HG03378 (cell line): ENCODE measurements around the gene MACF1.

Experiments used
- ATAC-seq: cut with Tn5 transposase; IDR thresholded peaks from one replicate; pipeline ENCODE4 v1.9.1; 2021; ENCODE audit warnings: mild to moderate bottlenecking, moderate library complexity; ENCODE audit not compliant: unreplicated experiment

Gene MACF1

DNA sequence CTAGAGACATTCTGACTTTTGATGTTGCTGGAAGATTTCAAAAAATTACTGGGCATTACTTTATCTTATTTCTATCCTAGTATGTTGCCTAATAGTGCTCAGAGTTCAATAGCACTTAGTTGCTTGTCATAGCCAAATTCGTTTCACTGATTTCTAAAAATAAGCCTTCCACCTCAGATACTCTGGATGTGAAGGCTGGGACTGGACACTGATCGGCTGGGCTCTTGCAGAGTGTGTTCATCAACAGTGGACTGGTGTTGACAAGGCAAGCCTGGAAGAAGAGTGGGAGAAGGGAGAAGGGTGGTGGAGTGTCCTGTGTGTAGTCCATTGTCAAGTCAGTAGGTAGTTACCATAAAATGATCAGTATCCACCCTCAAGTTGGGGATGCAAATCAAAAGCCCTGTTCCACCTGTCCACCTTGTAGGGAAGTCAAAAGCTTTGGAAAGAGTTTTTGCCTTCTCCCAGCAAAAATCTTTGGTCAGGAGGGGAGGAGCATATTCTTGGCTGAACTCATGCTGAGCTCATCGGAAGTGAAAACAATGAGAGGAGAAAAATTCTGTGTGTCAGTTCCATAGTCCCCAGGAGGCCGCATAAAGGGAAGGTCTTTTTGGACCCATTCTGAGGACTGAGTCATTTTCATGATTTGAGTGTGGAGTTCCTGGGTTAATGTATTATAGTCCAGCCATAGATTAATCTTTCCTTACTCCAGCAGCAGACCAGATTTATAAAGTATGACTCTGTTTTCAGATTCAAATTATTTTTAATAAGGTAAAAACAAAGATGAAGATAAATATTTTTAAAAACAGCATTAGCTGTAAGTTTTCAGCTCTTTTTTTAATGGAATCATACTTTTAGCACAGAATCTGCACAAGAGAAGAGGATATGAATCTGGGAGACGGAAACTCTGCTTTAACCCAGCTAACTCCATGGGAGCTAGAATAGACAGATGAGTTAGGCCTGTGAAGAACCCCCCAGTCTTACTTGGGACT is 187.5 kb downstream of the MACF1 start:
- no peak for ATAC-seq

DNA sequence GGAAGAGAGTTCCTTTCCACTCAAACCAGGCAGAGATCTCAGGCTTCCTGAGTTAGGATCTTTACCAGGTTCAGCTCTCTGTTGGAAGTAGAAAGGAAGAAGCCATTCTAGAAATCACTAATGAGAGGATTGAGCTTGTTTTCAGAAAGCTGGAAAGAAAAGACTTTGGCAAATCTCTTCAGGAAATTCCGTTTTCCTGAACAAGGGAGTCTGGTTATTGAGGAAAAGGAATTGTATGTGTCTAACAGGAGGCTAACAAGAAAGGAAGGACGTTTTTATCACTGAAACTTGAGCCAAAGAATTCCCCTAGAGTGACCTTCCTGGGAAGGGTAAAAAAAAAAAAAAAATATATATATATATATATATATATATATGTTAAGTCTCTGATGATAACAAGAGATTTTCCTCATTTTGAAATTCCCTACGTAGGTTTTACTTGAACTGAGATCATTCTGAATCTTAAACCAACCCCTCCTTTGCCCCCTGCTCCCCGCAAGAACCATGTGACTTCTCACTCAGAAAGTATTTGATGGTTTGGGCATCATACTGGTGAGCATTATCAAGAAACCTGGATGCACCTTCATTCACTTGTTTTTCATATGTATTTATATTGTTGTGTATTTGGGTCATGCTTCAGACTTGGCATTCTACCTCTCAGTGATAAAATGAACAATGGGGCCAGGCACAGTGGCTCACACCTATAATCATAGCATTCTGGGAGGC is 188.5 kb downstream of the MACF1 start:
- no peak for ATAC-seq

DNA sequence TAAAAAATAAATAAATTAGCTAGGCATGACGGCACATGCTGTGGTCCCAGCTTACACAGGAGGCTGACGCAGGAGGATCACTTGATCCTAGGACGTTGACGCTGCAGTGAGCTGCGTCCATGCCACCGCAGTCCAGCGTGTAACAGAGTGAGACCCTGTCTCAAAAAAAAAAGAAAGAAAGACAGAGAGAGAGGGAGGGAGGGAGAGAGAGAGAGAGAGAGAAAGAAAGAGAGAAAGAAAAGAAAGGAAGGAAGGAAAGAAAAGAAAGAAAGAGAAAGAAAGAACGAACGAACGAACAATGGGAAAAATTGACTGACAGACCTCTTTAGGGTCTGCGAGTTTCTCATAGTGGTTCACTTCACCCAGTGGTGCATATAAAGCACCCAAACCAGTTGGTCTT is 189.2 kb downstream of the MACF1 start:
- no peak for ATAC-seq

DNA sequence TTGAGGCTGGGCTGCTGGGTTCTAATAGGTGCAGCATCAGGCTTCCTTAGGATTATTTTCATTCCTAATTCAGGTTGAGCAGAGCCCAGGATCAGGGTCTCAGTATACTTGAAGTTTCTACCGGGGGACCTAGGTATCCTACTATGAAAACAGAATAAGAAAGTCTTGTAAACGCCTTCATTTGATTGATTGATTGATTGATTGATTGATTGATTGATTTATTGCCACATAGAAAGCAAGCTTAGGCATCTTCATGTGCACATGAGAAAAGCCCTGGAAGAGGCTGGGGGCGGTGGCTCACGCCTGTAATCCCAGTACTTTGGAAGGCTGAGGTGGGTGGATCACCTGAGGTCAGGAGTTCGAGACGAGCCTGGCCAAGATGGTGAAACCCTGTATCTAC is 189.6 kb downstream of the MACF1 start:
- ATAC-seq = no peak

DNA sequence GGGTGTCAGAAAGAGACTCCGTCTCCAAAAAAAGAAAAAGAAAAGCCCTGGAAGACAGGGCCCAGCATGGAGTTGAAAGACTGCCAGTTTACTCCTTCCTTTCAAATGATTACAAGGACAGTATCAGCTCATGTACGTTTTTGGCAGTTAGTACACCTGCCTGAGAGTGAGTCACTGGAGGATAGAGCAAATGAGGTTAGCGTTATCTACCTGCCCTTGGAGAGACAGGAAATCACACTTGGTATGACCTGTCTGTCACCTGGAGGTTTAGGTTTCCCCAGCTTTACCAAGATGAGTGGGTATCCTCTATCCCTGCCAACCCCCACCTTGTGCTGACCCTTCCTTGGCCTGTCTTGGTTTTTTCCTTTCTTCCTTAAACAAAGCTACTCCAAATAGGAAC is 190.1 kb downstream of the MACF1 start:
- ATAC-seq = no peak

DNA sequence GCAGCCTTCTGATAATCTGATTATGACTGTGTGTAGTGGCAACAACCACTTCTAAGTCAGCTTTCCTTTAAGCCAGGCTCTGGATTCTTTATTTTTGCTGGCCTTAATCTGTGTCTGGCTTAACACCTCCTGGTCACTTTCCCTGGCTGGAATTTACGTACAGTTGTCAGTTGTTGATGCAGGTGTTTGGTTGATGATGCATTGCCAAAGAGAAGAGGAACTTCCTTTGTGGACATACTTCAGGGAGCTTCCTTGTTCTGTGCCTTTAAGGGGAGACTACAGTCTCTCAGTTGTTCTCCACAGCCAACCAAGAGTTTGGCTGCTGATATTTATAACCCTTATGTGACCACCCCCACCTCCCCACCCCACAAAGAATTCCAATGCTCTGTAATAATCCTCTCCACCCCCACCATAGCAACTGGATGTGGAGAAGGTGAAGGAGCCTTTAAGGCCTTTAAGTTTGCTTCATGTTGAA is 190.9 kb downstream of the MACF1 start:
- no peak for ATAC-seq

DNA sequence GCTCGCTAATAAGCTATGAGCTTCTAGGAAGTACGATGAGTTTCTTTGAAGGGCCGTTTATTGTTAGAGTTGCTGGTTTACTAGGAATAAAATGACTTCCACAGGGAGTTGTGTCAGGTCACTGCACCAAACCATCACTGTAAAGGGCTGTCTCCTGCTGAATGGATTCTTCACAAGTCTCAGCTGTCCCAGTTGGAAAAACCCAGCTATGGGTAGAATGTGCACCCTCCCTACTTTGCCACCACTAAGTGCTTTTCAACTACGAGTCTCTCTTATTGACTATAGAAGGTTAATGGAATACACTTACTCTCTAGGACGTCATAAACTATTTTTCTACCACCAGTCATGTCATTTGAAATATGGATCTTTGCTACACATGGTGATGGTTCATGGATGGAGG is 192.2 kb downstream of the MACF1 start:
- ATAC-seq = no peak

DNA sequence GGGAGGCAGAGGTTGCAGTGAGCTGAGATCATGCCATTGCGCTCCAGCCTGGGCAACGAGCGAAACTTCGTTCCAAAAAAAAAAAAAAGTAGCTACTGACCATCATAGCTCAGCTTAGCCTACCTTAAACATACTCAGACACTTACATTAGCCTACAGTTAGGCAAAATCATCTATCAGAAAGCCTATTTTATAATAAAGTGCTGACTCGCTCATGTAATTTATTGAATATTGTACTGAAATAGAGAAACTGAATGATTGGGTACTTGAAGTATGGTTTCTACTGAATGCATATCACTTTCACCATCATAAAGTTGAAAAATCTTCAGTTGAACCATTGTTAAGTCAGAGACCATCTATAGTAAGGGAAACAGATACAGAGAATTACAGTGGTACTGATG is 193.0 kb downstream of the MACF1 start:
- no peak for ATAC-seq

DNA sequence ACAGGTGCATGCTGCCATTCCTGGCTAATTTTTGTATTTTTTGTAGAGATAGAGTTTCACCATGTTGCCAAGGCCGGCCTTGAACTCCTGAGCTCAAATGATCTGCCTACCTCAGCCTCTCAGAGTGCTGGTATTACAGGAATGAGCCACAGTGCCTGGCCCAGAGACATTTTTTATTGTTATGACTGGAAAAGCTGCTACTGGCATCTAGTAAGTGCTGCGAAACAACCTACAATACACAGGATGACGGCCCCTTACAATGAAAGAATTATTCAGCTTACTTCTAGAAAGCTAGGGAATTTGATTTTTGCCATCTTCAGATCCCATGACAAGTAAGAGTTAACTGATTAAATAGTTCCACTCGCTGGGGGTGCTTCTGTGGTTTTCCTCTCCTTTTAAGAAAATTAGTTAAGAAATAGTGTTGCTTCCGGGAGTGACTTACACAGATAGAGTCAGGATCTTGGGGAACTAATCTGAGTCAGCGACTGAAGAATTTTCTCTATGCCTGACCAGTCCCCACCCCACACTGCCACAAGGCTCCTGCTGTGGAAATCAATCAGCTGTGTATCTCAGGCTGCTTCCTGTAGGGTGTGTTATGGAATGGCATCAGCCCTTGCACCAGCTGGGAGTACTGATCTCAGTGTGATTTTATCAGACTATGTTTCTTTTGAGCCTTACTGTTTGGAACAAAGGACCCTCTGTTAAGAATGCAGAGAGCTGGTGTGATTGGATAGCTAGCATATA is 194.0 kb downstream of the MACF1 start:
- ATAC-seq = no peak

DNA sequence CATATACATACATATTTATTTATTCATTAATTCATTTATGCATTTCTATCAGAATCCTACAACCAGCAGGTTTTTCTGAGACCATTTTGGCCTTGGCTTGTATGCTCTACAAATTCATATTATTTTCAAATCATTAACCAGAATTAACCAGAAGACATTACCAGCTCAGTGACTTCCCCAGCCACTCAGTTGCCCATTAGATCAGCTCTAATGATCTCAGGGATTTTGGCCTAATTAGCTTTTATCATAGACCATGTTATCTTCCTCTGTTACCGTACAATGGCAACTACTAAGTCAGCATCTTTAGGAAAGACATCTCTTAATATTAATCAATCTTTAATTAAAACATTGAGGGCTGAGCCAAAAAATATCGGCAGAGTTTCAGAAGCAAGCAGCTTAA is 196.6 kb downstream of the MACF1 start:
- ATAC-seq = no peak

DNA sequence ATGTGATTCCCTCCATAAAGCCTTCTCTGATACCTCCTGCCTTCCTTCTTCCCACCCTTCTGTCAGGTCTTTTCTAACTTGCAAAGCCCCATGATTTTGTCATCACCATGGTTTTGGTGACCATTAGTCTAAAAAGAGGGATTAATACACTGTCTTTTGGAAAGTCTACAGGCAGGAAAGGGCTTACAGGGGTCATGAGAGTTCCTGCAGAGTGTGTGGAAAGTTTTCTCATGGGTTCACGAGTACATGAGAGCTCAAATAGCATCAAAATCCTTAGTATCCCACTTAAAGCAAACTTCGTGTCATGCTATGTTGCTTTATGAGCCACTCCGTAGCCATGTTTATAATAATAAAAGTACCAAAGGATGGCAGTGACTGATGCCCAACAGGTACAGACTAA is 200.4 kb downstream of the MACF1 start:
- ATAC-seq = no peak

DNA sequence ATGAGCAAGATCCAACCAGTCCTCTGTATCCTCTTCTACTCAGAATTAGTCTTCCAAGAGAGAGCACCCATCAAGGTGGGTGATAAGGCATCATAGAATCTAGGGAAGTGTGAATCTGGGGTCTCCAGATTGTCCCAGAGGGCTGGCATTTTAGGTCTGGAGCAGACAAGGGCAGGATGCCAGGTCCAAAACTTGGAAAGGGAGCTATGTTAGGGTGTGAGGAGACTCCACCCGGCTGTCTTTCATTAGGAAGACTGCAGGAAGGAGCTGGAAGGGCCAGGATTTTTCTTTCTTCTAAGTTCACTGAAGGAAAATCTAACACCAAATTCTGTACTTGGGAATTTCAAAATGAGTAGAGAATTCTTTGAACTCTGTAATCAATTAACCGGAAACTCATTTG is 200.9 kb downstream of the MACF1 start:
- ATAC-seq = no peak

DNA sequence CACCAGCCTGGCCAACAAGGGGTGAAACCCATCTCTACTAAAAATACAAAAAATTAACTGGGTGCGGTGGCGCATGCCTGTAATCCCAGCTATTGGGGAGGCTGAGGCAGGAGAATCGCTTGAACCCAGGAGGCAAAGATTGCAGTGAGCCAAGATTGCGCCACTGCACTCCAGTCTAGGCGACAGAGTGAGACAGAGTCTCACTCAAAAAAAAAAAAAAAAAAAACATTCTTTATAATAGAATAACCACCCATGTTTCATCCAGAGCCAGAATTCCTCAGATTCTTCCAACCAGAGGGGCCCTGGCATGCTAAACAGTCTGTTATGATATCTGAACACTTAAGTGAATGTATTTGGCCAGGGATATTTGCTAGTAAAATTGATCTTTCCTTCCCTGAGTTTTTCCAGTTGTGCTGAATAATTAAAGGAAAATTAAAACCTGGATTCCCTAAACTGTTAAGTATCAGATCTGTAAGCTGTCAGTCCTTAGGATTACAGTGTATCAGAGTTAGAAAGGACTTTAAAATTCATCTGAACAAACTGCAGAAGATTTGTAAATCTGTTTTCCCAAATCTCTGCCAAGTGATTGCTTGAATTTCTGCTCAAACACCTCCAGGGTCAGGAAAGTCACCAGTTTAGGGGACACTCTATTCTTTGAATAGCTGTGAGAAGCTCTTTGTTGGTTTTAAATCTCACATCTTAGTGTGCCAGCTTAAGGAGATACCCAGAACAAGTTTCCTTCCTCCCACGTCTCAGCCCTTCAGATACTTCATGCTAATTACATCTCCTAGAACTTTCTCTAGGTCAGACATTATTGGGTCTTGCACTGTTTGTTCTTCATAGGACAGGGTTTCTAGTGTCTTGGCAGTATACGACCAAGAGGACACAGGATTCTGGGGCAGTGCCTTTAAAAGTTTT is 202.3 kb downstream of the MACF1 start:
- ATAC-seq = no peak

DNA sequence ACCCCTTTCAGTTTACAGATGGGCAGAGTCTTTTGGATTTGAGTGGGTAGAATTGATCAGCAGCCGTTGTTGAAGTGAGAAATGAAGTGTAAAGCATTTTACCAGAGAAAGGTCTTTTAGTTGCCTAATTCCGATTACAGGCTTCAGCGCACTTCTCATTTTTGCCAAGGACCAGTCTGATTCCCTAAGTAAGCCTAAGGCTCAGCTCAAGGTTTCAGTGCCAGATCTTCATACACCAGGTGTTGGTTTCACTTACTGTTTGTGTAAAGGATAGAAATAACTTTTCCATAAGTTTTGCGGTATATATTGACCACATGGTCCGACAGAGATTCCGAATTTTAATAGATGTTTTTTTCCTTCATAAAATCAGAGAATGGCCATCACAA is 203.0 kb downstream of the MACF1 start:
- no peak for ATAC-seq

DNA sequence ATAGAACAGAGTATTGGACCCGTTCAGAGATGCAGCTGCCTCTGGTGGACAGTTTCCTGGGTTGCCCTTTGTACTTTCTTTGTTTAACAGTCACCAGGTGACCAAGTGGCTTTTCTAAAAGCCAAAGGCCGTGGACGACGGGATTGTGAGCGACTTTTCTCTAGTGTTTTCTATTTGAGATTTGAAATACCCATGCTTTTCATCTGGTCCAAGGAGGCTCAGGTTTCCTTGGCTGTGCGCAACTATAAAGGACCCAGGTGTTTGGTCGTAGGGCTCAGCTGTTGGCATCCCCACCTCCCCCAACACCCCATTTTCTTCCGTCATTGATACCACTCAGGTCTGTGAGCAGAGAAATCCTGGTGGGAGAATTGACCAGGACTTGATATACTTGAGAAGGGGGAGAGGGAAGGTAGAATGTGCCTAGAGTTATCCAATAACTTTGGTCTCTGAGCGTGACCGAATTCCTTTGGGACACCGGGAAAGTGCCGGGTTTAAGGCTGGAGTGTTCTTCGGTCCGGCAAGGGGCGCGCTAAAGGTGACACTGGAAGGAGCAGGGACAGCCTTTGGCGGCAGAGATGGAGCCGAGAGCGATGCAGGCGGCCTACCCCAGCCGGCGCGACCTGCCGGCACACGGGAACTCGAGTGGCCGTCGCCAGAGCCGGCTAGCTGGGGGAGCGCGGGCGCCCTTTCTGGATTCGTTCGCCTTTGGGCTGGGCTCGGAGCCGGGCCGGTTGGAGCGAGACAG is 203.6 kb downstream of the MACF1 start:
- no peak for ATAC-seq

DNA sequence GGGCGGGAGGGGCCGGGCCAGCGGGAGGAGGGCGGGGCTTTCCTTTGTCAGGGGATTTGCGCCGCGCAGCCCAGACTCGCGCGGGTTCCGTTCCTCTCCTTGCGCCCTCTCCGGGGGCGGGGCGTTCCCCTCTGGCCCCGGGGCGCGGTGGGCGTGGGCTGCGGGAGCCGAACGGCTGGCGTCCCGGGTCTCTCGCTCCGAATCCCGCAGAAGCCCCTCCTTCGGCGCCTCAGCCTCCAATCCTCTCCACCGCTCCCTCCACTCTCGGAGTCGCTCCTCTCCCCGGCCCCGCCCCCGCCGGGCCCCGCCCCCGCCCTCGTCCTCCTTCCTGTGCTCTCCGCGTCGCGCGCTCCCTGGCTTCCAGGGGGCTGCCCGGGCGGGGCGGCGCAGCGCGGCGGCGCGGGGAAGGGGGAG is 204.2 kb downstream of the MACF1 start:
- ATAC-seq = peak; percentile 50

DNA sequence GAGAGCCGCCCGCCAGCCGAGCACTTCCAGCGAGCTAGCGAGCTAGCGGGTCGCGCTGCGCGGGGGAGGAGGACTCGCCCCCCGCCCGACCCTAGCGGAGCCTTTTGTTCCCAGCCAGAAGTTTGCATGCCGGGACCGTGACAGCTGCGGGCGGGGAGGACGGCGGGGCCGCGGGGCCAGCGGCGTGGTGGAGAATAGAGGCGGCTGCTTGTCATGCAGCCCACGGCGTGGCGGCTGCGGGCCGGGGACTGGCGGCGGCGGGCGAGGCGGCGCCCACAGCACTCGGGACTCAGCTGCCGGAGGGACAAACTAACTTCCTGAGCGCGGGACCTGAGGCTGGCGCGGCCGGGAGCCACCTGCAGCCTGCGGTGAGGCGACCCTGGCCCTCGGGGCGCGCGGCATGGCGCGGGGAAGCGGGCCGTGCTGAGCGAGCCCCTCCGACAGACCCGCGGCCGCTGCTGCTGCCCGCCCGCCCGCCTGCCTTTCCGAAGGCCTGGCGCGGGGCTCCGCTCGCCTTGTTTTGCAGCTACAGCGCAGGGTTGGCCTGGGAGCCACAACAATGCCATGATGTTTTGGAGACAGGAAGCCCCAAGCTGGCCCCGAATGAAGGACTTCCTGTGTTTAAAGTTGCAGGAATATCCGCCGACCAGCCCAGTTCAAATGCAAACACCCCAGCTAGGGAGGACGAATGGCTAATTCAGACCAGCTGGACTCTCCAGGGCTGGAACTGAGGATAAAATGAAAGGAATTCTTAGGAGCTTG is 204.7 kb downstream of the MACF1 start:
- peak; percentile 31 for ATAC-seq

DNA sequence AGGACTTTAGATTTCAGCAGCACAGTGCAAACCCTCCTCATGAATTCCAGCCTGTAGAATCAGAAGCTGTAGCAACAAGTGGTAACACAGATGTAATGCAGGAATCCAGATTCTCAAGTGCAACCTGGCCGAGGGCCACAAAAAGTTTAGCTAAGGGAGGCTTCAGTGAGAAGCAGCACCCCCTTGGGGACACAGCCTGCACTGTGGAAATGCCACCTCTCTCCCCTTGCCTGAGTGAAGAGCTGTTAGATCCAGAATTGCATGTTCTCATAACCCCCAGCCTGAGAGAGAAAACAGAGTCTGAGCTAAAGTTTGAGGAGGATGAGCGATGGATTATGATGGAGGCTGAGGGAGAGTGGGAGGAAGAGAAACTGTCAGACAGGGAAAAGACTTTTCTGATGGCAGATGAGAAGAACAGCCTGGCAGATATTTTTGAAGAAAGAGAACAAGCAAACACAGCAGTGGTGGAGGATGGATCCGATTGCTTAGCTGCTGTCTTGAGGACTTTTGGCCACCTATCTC is 206.5 kb downstream of the MACF1 start:
- ATAC-seq = no peak
